ENCODE results near the gene NUP93. TPM values are rescaled to one million over a fixed set of nuclear protein-coding genes. Genes with fewer than 3 reads are reported as not detected.

The NUP93 gene
- total RNA-seq, 3 donors from 2014 or later (not counting 1 experiment from before 2014, with no cell fraction given): 83.7 to 88.8 (median 87.9) TPM

DNA sequence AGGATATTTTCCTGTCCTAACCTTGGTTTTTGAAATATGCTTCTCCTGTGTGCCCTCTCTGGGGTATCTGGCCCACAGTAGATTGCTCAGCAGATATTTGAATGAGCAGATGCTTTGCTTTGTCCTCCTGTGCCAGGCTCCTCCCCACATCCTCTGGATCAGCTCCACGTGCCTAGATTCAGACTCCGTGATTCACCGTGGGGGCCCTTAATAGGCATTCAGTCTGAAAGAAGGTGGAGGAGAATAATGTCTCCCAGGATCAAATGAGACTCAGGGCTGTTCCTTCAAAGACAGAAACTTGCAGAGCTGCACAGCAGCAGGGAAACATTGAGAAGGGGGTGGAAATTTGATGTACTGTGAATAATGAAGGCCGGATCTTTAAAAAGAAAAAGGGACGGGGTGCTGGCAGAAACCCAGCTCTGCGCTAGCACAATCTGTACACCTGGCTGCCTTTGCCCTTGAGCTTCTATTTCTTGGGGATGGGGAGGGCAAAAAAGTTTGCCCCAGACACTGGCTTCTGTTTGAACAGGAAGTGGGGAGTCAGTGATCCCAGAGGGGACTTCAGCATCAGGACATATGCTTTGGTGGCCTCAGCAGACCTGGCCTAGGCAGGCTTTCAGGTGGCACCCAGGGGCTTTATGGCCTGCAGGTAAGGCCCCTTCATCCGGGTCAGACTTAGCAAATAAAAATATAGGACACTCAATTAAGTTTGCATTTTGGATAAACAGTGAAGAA is 119.2 kb downstream of the NUP93 start:
- Mint-ChIP-seq H3K27me3 (ENCODE audit: low read depth in 2 of 2) (no peaks in the 10 kb centered on the region), H3K36me3 (no peaks in the 10 kb centered on the region), H3K4me1 (peaks cover 10 to 14% of the 10 kb centered on the region in 2 donors), H3K27ac (no peak overlapping the region), H3K9me3 (no peaks in the 10 kb centered on the region), H3K4me3 (no peak overlapping the region)
- Histone ChIP-seq H3K4me1 (ENCODE audit: control insufficient read depth, insufficient read depth, low read length) (no peaks in the 10 kb centered on the region), H3K4me3 (ENCODE audit: low read length) (no peak overlapping the region), H3K36me3 (ENCODE audit: control insufficient read depth, insufficient read depth, low read length) (peaks cover 6% of the 10 kb centered on the region), H3K9me3 (ENCODE audit: control insufficient read depth, insufficient read depth, low read length) (no peaks in the 10 kb centered on the region), H3K27ac (ENCODE audit: low read length) (no peak overlapping the region), H3K27me3 (ENCODE audit: control insufficient read depth, insufficient read depth, low read length) (no peaks in the 10 kb centered on the region)
- intact Hi-C loops (cut with micrococcal nuclease): no loop called here
- no peak for DNase-seq
- WGBS (ENCODE audit: insufficient coverage): 87% methylated on average over 7 of the region's 7 CpGs
- TF ChIP-seq, protein P1, sequence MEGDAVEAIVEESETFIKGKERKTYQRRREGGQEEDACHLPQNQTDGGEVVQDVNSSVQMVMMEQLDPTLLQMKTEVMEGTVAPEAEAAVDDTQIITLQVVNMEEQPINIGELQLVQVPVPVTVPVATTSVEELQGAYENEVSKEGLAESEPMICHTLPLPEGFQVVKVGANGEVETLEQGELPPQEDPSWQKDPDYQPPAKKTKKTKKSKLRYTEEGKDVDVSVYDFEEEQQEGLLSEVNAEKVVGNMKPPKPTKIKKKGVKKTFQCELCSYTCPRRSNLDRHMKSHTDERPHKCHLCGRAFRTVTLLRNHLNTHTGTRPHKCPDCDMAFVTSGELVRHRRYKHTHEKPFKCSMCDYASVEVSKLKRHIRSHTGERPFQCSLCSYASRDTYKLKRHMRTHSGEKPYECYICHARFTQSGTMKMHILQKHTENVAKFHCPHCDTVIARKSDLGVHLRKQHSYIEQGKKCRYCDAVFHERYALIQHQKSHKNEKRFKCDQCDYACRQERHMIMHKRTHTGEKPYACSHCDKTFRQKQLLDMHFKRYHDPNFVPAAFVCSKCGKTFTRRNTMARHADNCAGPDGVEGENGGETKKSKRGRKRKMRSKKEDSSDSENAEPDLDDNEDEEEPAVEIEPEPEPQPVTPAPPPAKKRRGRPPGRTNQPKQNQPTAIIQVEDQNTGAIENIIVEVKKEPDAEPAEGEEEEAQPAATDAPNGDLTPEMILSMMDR (IDR thresholded peaks at IDR 0.05): no peak
- no peak for ATAC-seq

DNA sequence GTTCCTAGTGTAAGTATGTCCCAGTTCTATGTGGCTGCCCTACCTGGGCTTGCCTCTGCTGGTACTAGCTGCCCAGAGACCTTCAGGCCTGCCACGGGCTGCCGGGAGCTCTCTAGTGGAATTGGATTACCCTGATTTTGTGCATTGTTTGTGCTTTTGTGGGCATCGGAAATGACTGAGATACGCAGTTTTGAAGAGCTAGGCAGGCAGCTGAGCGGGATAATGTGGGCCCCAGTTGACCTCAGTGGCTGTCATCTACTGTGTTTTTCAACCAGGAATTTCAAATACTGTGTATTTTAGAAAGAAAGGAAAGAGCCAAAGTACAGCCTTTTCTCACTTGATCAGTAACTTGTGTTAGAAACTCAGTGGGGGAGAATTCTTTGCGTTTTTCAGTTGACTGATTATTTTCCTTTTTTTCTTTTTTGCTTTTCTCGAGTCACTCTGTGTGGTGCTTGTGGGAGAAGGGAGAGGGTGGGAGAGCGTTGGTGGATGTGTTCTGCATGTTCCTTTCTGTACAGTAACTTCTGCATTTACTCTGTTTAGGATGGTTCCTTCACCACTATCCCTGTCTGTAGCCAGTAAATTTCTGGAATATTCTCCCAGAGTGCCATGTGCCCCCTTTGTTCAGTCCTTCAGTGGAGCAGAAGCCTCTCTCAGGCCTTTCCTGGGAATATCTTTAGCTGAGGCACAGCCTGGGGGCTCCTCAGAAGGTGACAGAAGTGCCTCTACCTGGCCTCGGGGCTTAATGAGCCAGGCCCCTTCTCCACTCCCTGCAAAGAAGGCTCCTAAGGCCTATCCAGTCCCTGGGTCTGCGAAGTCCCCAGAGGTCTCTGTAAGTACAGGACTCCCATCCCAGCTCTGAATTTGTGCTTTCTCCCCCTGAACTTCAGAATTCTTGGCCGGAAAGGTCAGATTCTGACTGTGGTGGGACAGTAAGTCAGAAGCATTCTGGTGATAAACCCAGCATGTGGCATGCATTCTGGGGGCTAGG is 120.1 kb downstream of the NUP93 start:
- H3K4me1 ChIP-seq (ENCODE audit: control insufficient read depth, insufficient read depth, low read length): no peaks in the 10 kb centered on the region
- Mint-ChIP-seq H3K27me3 (ENCODE audit: low read depth in 2 of 2) (no peaks in the 10 kb centered on the region), H3K9me3 (no peaks in the 10 kb centered on the region), H3K27ac (no peak overlapping the region), H3K4me3 (no peak overlapping the region), H3K4me1 (peaks cover 10 to 14% of the 10 kb centered on the region in 2 donors), H3K36me3 (no peaks in the 10 kb centered on the region)
- H3K9me3 ChIP-seq (ENCODE audit: control insufficient read depth, insufficient read depth, low read length): no peaks in the 10 kb centered on the region
- intact Hi-C loops (cut with micrococcal nuclease): no loop called here
- H3K27me3 ChIP-seq (ENCODE audit: control insufficient read depth, insufficient read depth, low read length): no peaks in the 10 kb centered on the region
- ATAC-seq: no peak
- 91% methylated on average over 10 of the region's 11 CpGs for WGBS (ENCODE audit: insufficient coverage)
- H3K36me3 ChIP-seq (ENCODE audit: control insufficient read depth, insufficient read depth, low read length): peaks cover 2% of the 10 kb centered on the region
- TF ChIP-seq, protein P1 (IDR thresholded peaks at IDR 0.05): no peak
- H3K4me3 ChIP-seq (ENCODE audit: low read length): no peak overlapping the region
- no peak overlapping the region for H3K27ac ChIP-seq (ENCODE audit: low read length)
- DNase-seq: no peak

DNA sequence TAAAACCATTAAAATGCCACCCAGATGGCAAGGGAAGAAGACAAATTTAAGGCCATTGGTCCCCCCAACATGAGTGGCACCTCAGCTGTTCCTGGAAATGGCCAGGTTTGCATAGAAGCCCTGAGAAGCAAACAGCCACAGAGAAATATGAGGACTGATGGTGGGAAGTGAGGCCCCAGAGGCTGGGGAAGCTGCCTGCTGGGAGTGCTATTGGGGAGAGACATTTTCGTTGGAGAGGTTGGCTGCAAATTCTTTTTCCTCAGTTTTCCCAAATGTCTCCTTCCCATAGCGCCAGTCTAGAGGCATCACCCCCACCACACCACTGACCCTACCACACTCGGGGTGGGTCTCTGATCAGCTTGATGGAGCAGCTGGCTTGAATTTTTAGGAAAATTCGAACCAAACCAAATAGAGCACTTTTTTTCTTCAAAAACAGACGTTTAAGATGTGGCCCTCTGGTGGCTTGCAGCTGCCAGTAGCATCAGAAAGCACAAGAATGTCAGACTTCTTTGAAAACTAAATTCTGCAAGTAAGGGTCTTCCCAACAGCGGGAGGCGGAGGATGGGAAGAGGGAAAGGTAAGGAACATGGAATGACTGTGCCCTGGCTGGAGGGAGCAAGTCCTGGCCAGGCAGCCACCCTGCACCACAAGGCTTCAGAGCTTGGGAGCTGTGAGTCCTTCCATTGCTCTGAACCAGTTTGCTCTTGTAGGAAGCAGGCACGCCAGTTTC is 121.9 kb downstream of the NUP93 start:
- Mint-ChIP-seq H3K4me1 (peaks cover 10 to 11% of the 10 kb centered on the region in 2 donors), H3K27ac (no peak overlapping the region), H3K4me3 (no peak overlapping the region), H3K9me3 (no peaks in the 10 kb centered on the region), H3K27me3 (ENCODE audit: low read depth in 2 of 2) (no peaks in the 10 kb centered on the region), H3K36me3 (no peaks in the 10 kb centered on the region)
- Histone ChIP-seq H3K4me1 (ENCODE audit: control insufficient read depth, insufficient read depth, low read length) (no peaks in the 10 kb centered on the region), H3K4me3 (ENCODE audit: low read length) (no peak overlapping the region), H3K27me3 (ENCODE audit: control insufficient read depth, insufficient read depth, low read length) (no peaks in the 10 kb centered on the region), H3K27ac (ENCODE audit: low read length) (no peak overlapping the region), H3K9me3 (ENCODE audit: control insufficient read depth, insufficient read depth, low read length) (no peaks in the 10 kb centered on the region), H3K36me3 (ENCODE audit: control insufficient read depth, insufficient read depth, low read length) (no peaks in the 10 kb centered on the region)
- 68% methylated on average over 8 of the region's 8 CpGs for WGBS (ENCODE audit: insufficient coverage)
- intact Hi-C loops (cut with micrococcal nuclease): no loop called here
- TF ChIP-seq, protein P1 (IDR thresholded peaks at IDR 0.05): no peak
- no peak for DNase-seq
- ATAC-seq: no peak
